Measurements from ENCODE around the gene DCN. TPM values are rescaled to one million over a fixed set of nuclear protein-coding genes. Genes with fewer than 3 reads are reported as not detected.

Gene DCN
- total RNA-seq, 1 experiment from 2014 or later: 159 TPM

GRCh38 chr12:91172096-91172495, 10.5 kb downstream of the DCN start:
- no peaks in the 10 kb centered on the region; the same call in none of the 2 replicates for H3K9me3 ChIP-seq
- H3K27me3 ChIP-seq: no peaks in the 10 kb centered on the region
- DNase-seq: no peak
- no peak overlapping the region for H3K4me3 ChIP-seq
- H3K36me3 ChIP-seq: peaks cover 17% of the 10 kb centered on the region

- DNase-seq: no peak
Measured at GRCh38 chr12:91171476-91171875, 11.1 kb downstream of the DCN start.

GRCh38 chr12:91163116-91163515, 19.5 kb downstream of the DCN start:
- no peak for DNase-seq
- Histone ChIP-seq H3K27me3 (no peaks in the 10 kb centered on the region), H3K4me3 (no peak overlapping the region), H3K36me3 (peaks cover 30% of the 10 kb centered on the region), H3K9me3 (peaks cover 1% of the 10 kb centered on the region; the same call in 1 of the 2 replicates)

More at GRCh38 chr12:91171476-91171875, 11.1 kb downstream of the DCN start:
- H3K36me3 ChIP-seq: peaks cover 20% of the 10 kb centered on the region
- no peaks in the 10 kb centered on the region; the same call in none of the 2 replicates for H3K9me3 ChIP-seq
- H3K27me3 ChIP-seq: no peaks in the 10 kb centered on the region
- H3K4me3 ChIP-seq: no peak overlapping the region

GRCh38 chr12:91161009-91161408, 21.6 kb downstream of the DCN start:
- H3K36me3 ChIP-seq: peaks cover 27% of the 10 kb centered on the region
- no peaks in the 10 kb centered on the region for H3K27me3 ChIP-seq
- DNase-seq: no peak
- no peak overlapping the region for H3K4me3 ChIP-seq
- H3K9me3 ChIP-seq: no peaks in the 10 kb centered on the region

GRCh38 chr12:91155990-91156389, 26.6 kb downstream of the DCN start:
- Histone ChIP-seq H3K27me3 (no peaks in the 10 kb centered on the region), H3K4me3 (no peak overlapping the region), H3K9me3 (no peaks in the 10 kb centered on the region), H3K36me3 (peaks cover 21% of the 10 kb centered on the region)
- DNase-seq: no peak

GRCh38 chr12:91154131-91154530, 28.5 kb downstream of the DCN start:
- H3K36me3 ChIP-seq: peaks cover 26% of the 10 kb centered on the region
- H3K4me3 ChIP-seq: no peak overlapping the region
- no peaks in the 10 kb centered on the region for H3K27me3 ChIP-seq
- no peaks in the 10 kb centered on the region for H3K9me3 ChIP-seq
- DNase-seq: no peak

GRCh38 chr12:91144053-91144452, 38.6 kb downstream of the DCN start:
- Histone ChIP-seq H3K9me3 (no peaks in the 10 kb centered on the region), H3K27me3 (no peaks in the 10 kb centered on the region), H3K36me3 (peaks cover 20% of the 10 kb centered on the region), H3K4me3 (no peak overlapping the region)
- DNase-seq: no peak

- Histone ChIP-seq H3K27me3 (no peaks in the 10 kb centered on the region), H3K4me3 (no peak overlapping the region), H3K9me3 (no peaks in the 10 kb centered on the region), H3K36me3 (peaks cover 20% of the 10 kb centered on the region)
- DNase-seq: no peak
Measured at GRCh38 chr12:91143206-91143605, 39.4 kb downstream of the DCN start.

- Histone ChIP-seq H3K36me3 (peaks cover 18% of the 10 kb centered on the region), H3K27me3 (no peaks in the 10 kb centered on the region), H3K4me3 (no peak overlapping the region), H3K9me3 (no peaks in the 10 kb centered on the region)
- DNase-seq: peak; percentile 11
Measured at GRCh38 chr12:91142221-91142631, 40.4 kb downstream of the DCN start.

GRCh38 chr12:91140026-91140931, 42.3 kb downstream of the DCN start:
- Histone ChIP-seq H3K9me3 (no peaks in the 10 kb centered on the region), H3K36me3 (peaks cover 7% of the 10 kb centered on the region), H3K4me3 (no peak overlapping the region), H3K27me3 (no peaks in the 10 kb centered on the region)
- peak; percentile 75 for DNase-seq

GRCh38 chr12:91139286-91139685, 43.3 kb downstream of the DCN start:
- no peak for DNase-seq
- H3K36me3 ChIP-seq: peaks cover 3% of the 10 kb centered on the region; the same call in 1 of the 2 replicates
- H3K4me3 ChIP-seq: no peak overlapping the region
- no peaks in the 10 kb centered on the region for H3K27me3 ChIP-seq
- H3K9me3 ChIP-seq: no peaks in the 10 kb centered on the region

GRCh38 chr12:91138337-91138920, 44.2 kb downstream of the DCN start:
- DNase-seq: peak; percentile 17
- H3K27me3 ChIP-seq: no peaks in the 10 kb centered on the region
- no peak overlapping the region for H3K4me3 ChIP-seq
- H3K36me3 ChIP-seq: no peaks in the 10 kb centered on the region
- no peaks in the 10 kb centered on the region for H3K9me3 ChIP-seq

GRCh38 chr12:91133871-91134270, 48.7 kb downstream of the DCN start:
- no peak for DNase-seq
- no peaks in the 10 kb centered on the region for H3K9me3 ChIP-seq

GRCh38 chr12:91129662-91130362, 52.8 kb downstream of the DCN start:
- no peak overlapping the region for H3K4me3 ChIP-seq
- DNase-seq: no peak
- no peaks in the 10 kb centered on the region for H3K9me3 ChIP-seq
- no peaks in the 10 kb centered on the region for H3K36me3 ChIP-seq
- H3K27me3 ChIP-seq: no peaks in the 10 kb centered on the region

More at GRCh38 chr12:91133871-91134270, 48.7 kb downstream of the DCN start:
- no peaks in the 10 kb centered on the region for H3K36me3 ChIP-seq
- H3K4me3 ChIP-seq: no peak overlapping the region
- H3K27me3 ChIP-seq: no peaks in the 10 kb centered on the region

- no peak for DNase-seq
Measured at GRCh38 chr12:91127751-91128150, 54.9 kb downstream of the DCN start.

GRCh38 chr12:91127306-91127705, 55.3 kb downstream of the DCN start:
- H3K4me3 ChIP-seq: no peak overlapping the region
- DNase-seq: no peak
- no peaks in the 10 kb centered on the region for H3K9me3 ChIP-seq
- H3K27me3 ChIP-seq: no peaks in the 10 kb centered on the region
- H3K36me3 ChIP-seq: no peaks in the 10 kb centered on the region

More at GRCh38 chr12:91127751-91128150, 54.9 kb downstream of the DCN start:
- Histone ChIP-seq H3K9me3 (no peaks in the 10 kb centered on the region), H3K27me3 (no peaks in the 10 kb centered on the region), H3K4me3 (no peak overlapping the region), H3K36me3 (no peaks in the 10 kb centered on the region)

GRCh38 chr12:91126516-91126915, 56.1 kb downstream of the DCN start:
- H3K27me3 ChIP-seq: no peaks in the 10 kb centered on the region
- H3K36me3 ChIP-seq: no peaks in the 10 kb centered on the region
- no peak for DNase-seq
- no peak overlapping the region for H3K4me3 ChIP-seq
- H3K9me3 ChIP-seq: 0 out of 2 replicates have a peak, but pooled peaks cover 2% of the 10 kb centered on the region
